Progenitor cell of endocrine pancreas (in vitro differentiated cells): ENCODE results near the gene ZNF101. TPM values are rescaled to one million over a fixed set of nuclear protein-coding genes. Genes with fewer than 3 reads are reported as not detected.

Experiments
- DNase-seq: peaks from one replicate; pipeline ENCODE4 v3.0.0; 2021; ENCODE audit warnings: low spot score; ENCODE audit not compliant: unreplicated experiment
- H3K27ac Mint-ChIP-seq: 2 replicates; pipeline ENCODE4 v1.8.0; 2021; ENCODE audit warnings: mild to moderate bottlenecking, moderate library complexity, mixed read lengths
- H3K27me3 Mint-ChIP-seq: 2 replicates; pipeline ENCODE4 v1.8.0; 2021; ENCODE audit warnings: mixed read lengths
- H3K36me3 Mint-ChIP-seq: 2 replicates; pipeline ENCODE4 v1.8.0; 2022; ENCODE audit warnings: mixed read lengths; ENCODE audit not compliant: insufficient read depth
- H3K4me1 Mint-ChIP-seq: 2 replicates; pipeline ENCODE4 v1.8.0; 2021; ENCODE audit warnings: low read depth, mixed read lengths
- H3K4me3 Mint-ChIP-seq: 2 replicates; pipeline ENCODE4 v1.8.0; 2021; ENCODE audit warnings: low read depth, mild to moderate bottlenecking, moderate library complexity, mixed read lengths
- H3K9me3 Mint-ChIP-seq: 2 replicates; pipeline ENCODE4 v1.8.0; 2021; ENCODE audit warnings: low read depth, mixed read lengths
- total RNA-seq: library from RNA; stranded (reverse); gene quantifications from 2 replicates; pipeline ENCODE4 v1.2.1, GENCODE V29; 2021
- TF ChIP-seq, protein P1 (sequence below): fragments of 200-600 bp; sonication (generic); IDR thresholded peaks from one replicate; pipeline ENCODE4 v1.5.0; 2021; ENCODE audit warnings: antibody characterized with exemption, mild to moderate bottlenecking; ENCODE audit not compliant: unreplicated experiment

ZNF101 gene
- total RNA-seq, 1 donor from 2014 or later: 15.3 TPM

DNA sequence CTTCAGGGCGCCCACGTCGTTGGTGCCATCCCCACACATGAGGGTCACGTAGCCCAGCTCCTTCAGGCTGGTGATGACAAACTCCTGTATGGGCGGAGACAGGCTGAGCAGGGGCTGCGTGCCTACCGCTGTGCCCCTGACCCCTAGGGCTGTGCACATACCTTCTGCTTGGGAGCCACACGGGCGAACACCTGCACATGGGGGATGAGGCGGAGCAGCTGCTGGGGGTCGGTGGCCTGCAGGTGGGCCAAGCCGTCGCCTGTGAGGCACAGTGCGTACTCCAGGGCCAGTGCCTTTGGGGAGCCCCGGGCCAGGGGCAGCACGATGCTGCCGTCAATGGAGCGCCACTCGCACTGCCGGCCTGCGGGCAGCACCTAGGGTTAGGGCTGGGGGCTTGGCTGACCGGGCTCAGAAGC lies 19.1 kb upstream of the ZNF101 start:
- DNase-seq: no peak
- Mint-ChIP-seq H3K36me3 (peaks cover 13% of the 10 kb centered on the region), H3K4me3 (no peak overlapping the region), H3K4me1 (no peaks in the 10 kb centered on the region), H3K27me3 (no peaks in the 10 kb centered on the region), H3K9me3 (no peaks in the 10 kb centered on the region), H3K27ac (no peak overlapping the region)
- TF ChIP-seq, protein P1, sequence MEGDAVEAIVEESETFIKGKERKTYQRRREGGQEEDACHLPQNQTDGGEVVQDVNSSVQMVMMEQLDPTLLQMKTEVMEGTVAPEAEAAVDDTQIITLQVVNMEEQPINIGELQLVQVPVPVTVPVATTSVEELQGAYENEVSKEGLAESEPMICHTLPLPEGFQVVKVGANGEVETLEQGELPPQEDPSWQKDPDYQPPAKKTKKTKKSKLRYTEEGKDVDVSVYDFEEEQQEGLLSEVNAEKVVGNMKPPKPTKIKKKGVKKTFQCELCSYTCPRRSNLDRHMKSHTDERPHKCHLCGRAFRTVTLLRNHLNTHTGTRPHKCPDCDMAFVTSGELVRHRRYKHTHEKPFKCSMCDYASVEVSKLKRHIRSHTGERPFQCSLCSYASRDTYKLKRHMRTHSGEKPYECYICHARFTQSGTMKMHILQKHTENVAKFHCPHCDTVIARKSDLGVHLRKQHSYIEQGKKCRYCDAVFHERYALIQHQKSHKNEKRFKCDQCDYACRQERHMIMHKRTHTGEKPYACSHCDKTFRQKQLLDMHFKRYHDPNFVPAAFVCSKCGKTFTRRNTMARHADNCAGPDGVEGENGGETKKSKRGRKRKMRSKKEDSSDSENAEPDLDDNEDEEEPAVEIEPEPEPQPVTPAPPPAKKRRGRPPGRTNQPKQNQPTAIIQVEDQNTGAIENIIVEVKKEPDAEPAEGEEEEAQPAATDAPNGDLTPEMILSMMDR: no peak

DNA sequence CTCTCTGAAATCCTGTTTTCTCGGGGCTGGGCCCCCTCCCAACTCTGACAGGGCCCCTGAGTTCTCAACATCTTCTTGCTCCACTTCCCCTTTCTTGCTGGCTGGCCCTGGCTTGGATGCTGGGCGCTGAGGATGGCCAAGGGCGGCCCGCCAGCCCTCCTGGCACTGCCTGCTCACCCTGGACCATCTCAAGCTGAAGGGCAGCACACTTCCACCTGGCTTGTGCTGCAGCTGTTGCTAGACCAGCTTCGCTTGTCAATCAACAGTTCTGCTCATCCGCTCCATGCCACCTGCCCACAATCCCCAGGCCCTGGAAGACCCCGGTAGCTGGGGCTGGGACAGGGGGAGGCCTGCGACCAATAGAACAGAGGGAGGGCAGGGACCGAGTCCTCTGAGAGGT lies 18.3 kb upstream of the ZNF101 start:
- peaks cover 14% of the 10 kb centered on the region for H3K36me3 Mint-ChIP-seq
- H3K27me3 Mint-ChIP-seq: no peaks in the 10 kb centered on the region
- H3K9me3 Mint-ChIP-seq: no peaks in the 10 kb centered on the region
- no peaks in the 10 kb centered on the region for H3K4me1 Mint-ChIP-seq
- DNase-seq: no peak
- TF ChIP-seq, protein P1: no peak
- H3K4me3 Mint-ChIP-seq: no peak overlapping the region
- H3K27ac Mint-ChIP-seq: no peak overlapping the region

DNA sequence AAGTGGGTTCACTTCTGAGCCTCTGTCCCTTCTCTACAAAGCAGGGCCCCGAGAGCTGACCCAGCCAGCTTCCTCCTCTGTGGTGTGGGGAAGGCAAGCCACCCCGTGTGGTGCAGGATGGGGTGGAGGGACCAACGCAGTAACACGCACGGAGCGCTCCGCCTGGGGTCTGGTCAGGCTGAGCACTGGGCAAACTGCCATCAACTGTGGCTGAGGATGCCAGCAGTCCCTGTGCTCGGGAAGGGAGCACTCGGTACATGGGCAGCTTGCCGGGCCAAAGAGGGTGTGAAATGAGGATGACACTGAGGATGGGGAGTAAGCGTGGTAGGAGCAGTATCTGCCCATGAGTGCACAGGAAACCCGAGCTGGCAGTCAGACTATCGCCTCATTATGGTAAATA lies 17.6 kb upstream of the ZNF101 start:
- TF ChIP-seq, protein P1: no peak
- Mint-ChIP-seq H3K4me3 (no peak overlapping the region), H3K27ac (no peak overlapping the region), H3K36me3 (peaks cover 14% of the 10 kb centered on the region), H3K9me3 (no peaks in the 10 kb centered on the region), H3K4me1 (no peaks in the 10 kb centered on the region), H3K27me3 (no peaks in the 10 kb centered on the region)
- no peak for DNase-seq

DNA sequence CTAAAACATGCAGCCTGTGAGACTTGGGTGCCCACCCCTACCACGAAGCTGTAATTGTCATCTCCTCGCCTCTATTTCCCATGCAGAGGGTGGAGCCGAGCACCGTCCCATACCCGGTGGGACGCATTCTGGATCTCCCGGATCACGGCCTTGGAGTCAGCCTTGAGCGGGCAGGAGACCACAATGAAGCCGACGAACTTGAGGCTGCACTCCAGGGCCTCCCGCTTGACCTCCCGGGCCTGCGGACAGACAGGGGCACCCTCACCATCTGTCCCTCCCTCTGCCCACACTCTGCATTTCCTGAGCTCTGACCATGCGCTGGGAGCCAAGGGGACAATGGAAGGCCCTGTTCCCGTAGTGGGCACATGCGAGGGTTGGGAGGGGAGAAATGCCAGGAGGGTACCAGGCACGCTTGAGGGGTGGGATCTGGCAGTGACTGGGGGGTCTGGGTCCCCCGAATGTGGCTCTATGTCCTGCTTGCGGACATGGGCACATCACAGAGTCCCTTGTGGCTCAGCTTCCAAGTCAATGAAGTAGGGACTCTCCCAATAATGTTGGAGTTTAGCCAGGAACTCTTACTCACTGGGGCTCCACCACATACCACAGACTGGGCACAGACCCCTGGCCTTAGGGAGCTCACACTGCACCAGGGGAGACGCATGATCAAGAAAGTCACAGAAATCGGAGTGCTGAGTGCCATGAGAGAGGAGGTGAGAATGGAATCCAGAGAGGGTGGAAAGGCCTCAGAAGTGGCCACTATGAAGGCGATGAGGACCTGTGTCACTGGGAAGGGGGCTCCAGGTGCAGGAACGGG lies 15.9 kb upstream of the ZNF101 start:
- Mint-ChIP-seq H3K4me3 (no peak overlapping the region), H3K4me1 (no peaks in the 10 kb centered on the region), H3K27ac (no peak overlapping the region), H3K27me3 (no peaks in the 10 kb centered on the region), H3K9me3 (no peaks in the 10 kb centered on the region), H3K36me3 (peaks cover 17% of the 10 kb centered on the region)
- no peak for DNase-seq
- TF ChIP-seq, protein P1: no peak

DNA sequence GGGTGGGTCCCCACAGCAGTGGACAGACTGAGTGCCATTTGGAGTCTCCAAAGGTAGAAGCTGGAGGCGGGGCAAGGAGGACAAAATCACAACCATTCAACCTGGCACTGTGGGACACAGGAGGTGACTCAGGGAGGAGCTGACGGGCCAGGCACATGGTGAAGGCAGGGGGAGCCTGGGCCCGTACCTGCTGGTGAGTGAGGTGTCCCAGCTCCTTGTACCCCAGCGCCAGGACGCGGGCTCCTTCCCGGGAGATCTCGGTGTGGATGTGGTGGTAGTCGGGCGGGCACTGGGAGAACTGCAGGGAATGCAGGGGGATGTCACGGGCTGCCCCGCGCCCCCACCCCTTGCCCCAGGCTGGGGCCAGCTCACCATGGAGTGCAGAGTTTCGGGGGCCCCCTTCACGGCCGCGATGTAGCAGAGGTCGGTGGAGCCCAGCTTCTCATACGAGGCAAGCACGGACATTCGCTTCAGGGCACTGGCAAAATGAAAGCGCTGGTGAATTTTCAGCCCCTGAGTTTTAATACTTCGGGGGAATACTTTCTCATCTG lies 15.0 kb upstream of the ZNF101 start:
- Mint-ChIP-seq H3K27ac (no peak overlapping the region), H3K4me1 (no peaks in the 10 kb centered on the region), H3K4me3 (no peak overlapping the region), H3K27me3 (no peaks in the 10 kb centered on the region), H3K9me3 (no peaks in the 10 kb centered on the region), H3K36me3 (peaks cover 20% of the 10 kb centered on the region)
- TF ChIP-seq, protein P1: no peak
- no peak for DNase-seq
